DMS153 treated with DMSO at 0.1 percent for 48 hours (cell line): ENCODE data around the gene SLC25A52.
A peak's percentile ranks its signal among the peaks of the same experiment; 100 is the strongest.
"Not testable (repeated sequence)": the region's sequence is repeated elsewhere in the genome, so short reads cannot be mapped to it uniquely, and the experiment has no call there.

Experiments used
- DNase-seq: peaks from one replicate; lab custom pipeline; 2025; ENCODE audit not compliant: unreplicated experiment; lab: John Stamatoyannopoulos, UW

SLC25A52 gene

GRCh38 chr18:31741097-31741735 is 19.5 kb downstream of the SLC25A52 start:
- DNase-seq, result peak; percentile 16

DNA sequence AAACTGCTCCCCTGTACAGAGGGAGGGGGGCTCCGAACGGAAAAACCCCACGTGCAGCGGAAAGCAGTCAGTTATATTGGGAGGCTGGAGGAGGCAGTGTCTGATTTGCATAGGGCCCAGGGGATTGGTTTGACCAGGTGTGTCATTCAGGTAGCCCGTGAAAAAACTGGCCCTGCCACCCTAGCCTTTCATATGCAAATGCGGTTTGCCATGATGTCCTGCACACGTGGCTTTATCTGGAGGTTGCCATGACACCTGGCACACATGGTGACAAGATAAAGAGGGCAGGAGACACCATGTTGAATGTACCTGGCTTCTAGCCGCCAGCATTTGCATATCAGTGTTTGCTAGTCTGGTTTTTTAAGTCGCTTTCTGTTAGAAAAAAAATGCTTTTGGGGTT is 20.5 kb downstream of the SLC25A52 start:
- no peak for DNase-seq

DNA sequence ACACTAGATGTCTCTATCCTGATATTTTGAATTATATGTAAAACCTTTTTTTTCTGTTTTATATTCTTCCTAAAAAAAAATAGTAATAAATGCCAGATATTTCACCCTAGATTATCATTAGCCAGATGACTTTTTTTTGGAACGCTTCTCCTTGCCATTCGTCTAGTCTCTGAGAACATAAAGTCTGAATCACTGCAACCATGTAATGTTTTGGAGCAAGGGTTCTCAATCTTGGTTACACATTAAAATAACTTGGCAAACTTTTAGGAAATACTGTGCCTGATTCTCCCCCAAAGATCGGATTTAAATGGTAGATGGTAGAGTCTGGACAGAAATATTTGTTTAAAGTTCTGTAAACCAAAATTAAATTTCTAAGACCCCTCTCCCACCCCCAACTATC is 21.0 kb downstream of the SLC25A52 start:
- DNase-seq, result no peak

DNA sequence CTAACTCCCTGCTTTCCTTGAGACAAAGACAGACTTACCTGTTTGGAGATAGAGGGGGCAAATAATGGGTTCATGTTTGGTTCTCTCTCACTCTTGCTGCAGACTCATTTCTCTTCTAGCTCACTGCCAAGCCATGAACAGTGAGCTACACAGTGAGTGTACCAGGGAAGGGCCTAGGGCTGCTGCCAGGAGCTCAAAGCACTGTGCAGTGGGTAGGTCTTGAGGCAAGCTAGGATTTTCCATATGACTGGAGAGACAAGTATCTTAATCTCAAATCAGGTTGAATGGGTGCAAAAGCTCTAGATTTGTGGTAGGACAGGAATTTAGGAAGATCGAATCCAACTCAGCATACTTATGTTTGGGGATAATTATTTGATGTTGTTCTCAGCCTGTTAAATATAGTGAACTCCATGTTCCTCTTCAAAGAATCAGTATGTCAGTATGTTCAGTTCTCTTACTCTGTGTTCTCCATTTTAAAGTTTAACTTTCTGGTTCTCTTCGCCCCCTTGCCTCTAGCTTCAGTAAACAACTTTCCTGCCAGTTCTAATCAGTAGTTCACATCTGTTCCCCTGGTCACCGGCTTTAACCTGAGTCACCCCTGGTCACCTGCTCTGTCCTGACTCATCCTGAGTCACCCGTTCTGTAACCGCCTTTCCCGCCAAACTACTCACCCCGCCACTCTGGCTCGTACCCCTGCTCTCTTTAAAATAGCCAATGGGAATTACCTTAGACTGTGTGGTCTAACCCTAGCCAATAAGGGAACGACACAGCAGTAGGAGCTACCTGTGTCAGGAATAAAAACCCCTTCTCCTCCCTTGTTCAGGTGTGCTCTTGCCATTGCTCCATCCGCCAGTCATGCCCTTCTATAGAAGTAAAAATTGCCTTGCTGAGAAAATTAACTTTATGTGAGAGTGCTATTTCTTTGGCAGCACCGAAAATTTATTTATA is 21.9 kb downstream of the SLC25A52 start:
- no peak for DNase-seq

- DNase-seq, result no peak
These were observed 24.1 kb downstream of the SLC25A52 start for GRCh38 chr18:31736630-31737029.

DNA sequence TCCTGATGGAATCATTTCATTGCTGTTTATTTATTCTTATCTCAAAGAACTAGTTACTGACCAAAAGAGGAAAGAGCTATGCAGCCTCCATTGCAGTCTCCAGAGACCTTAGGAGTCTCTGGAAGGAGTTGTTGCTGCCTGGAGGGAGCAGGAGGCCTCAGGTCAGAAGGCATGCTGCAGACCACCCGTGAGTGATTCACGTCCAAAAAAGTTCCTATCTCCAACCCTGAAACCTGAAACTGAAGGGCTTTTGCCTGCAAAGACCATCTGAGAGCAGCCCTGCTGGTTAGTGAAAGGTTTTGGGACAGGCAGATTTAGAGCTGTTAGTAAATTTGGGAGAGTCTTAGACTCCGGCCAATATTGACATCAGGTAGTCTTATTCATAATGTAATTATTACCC is 29.1 kb downstream of the SLC25A52 start:
- no peak for DNase-seq

GRCh38 chr18:31729196-31729595 is 31.5 kb downstream of the SLC25A52 start:
- not testable (repeated sequence) for DNase-seq

DNA sequence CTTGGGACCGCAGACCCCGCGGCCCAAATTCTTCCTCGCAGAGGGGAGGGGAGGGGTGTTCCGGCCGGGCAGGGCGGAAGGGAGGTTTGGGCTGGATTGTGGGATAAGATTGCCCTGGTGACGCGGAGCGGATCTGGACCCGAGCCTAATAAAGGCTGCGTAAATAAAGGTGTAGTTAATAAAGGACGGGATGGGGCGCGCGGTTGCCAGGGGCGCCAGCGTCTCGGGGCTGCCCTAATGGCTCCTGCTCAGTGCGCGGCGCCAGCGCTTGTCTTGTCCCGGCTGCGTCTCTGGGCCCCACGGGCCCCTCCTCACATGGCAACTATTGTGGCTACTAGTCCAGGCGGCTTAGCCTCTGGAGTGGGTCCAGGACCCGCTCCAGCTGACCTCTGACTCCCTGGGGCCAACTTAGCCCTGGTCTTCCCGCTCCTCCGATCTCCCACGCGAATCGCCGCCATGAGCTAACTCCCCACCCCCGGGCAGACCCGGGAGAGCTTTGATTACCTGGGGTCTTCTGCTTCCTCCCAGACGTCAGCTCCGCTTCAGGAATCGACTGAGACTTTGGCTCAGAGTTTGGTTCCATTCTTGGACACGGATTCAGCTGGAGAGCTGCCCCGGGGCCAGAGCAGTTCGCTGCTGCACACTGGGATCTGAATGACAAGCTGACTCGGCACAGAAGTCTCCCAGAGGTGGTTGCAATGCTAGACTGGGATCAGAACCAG is 36.5 kb downstream of the SLC25A52 start:
- DNase-seq, result no peak

DNA sequence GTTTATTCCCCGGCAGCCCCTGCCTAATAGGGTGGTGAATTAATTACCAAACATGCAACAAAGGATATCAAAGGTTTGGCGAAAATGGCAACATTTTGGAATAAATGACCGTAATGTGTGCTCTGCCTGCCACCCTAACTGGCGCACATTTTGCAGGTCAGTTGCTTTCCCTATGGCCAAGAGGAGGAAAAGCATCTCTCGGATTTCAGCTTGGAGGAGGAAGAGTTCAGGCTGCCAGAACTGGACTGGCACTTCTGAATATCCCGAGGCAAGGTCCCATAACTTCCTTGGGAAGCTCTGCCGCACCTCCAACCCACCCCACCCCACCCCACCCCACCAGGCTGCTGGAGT is 37.1 kb downstream of the SLC25A52 start:
- no peak for DNase-seq

DNA sequence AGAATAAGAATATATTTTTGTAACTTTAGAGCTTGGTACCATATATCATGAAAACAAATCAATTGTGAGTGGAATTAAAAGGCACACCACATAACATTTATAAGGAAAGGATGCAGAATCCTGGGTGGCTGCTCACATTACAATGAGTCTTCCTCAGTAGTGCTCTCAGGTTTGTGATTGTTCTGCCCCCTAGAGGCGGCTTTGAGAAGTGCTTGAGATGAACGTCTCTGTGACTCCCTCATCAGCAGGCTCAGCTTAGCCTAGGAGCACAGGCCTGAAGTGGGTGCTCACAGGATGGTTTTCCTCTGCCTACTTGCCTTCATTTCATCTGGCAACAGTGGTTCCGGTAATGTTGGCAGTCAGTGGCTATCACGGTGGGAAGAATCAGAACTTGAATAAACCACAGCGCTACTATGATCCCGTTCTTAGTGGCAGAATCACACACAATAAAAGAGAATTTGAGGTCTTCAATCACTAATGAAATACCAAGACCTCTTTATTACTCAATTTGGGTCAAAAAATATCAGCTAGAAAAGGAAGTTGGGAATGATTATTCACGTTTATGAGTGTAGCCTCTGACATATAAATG is 38.2 kb downstream of the SLC25A52 start:
- DNase-seq, result peak; percentile 75

DNA sequence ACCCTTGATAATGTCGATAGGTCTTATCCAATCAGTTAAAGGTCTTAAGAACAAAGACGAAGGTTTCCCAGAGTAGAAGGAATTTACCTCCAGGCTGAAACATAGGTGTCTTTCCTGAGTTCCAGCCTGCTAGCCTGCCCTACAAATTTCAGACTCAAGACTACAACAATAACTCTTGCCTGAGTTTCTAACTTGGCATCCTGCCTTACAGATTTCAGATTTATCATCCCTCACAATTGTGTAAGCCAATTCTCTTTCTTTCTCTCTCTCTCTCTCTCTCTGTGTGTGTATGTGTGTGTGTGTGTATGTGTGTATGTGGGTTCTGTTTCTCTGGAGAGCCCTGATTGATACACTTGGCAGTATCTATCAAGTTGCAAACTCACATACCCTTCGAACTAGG is 39.1 kb downstream of the SLC25A52 start:
- DNase-seq, result no peak

- no peak for DNase-seq
These were observed 39.8 kb downstream of the SLC25A52 start for GRCh38 chr18:31720867-31721266.

- DNase-seq, result no peak
These were observed 41.2 kb downstream of the SLC25A52 start for GRCh38 chr18:31719363-31720006.

GRCh38 chr18:31718386-31718785 is 42.3 kb downstream of the SLC25A52 start:
- no peak for DNase-seq

GRCh38 chr18:31716362-31716761 is 44.3 kb downstream of the SLC25A52 start:
- no peak for DNase-seq

DNA sequence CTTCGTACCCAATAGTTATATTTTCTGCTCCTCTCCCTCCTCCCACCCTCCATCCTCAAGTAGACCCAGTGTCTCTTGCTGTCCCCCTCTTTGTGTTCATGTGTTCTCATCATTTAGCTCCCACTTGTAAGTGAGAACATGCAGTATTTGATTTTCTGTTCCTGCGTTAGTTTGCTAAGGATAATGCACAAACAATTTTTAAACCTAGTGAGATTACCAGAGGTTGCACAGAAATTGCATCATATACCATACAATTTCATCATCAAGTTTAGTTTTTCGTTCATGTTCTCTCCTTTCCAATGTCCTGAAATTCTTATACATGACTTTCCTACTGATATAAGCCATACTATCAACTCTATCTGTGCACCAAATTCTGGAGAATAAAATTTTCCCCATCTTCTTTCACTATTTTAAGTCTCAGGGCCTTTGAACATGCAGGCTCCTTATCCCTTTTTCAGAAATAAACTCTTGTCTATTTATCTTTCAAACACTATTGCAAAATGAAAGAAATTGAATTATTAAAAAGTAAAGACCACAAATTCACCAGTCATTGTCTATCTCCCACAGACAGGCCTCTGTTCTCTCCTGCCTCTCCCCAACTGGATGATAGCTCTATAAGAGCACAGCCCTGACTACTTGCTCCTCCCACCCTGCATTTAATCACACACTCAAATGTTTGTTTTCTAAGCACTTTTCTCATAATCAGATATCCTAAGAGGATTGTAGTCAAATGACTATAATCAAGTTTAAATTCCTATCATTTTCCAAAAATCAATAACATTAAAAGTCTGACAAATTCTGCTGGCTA is 49.1 kb downstream of the SLC25A52 start:
- no peak for DNase-seq

DNA sequence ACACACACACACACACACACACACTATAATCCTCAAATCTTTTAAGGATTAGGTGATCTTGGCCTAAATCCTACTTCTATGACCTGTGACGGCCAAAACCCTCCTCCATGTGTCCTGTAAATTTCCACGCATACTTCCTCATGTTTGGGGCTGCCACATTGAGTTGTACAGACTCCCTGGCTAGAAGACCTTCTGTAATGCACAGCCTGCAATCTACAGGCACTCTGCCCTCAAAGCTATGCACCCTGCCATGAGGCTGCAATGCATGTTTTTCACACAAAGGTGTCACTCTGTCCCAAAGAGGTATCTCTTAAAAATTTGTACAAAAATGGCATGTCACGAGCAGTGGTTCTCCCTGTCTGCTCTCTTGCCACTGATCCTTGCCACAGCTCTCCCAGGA is 49.9 kb downstream of the SLC25A52 start:
- DNase-seq, result no peak
